HPDE6-E6E7 (cell line): Measurements from ENCODE around the gene IL31.

Source experiments
- DNase-seq: peaks from one replicate; pipeline ENCODE4 v3.0.0; 2011; ENCODE audit warnings: missing footprints; ENCODE audit errors: extremely low spot score

The IL31 gene

DNA sequence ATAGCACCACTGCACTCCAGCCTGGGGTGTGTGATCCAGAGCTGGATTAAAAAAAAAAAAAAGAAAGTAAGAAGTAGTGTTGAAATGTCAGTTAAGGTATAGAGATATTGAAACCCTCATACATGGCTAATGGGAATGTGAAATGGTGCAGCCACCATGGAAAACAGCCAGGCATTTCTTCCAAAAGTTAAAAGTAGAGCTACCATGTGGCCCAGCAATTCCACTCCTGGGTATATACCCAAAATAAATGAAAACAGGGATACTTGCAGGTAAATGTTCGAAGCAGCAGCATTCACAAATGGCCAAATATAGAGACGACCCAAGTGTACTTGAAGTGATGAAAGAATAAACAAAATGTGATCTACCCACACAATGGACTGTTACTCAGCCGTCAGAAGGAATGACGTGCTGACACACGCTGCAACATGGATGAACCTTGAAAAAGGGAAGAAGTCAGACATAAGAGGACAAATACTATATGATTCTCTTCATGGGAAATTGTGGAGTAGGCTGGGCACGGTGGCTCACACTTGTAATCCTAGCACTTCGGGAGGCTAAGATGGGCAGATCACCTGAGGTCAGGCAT lies 15.2 kb downstream of the IL31 start:
- no peak for DNase-seq

DNA sequence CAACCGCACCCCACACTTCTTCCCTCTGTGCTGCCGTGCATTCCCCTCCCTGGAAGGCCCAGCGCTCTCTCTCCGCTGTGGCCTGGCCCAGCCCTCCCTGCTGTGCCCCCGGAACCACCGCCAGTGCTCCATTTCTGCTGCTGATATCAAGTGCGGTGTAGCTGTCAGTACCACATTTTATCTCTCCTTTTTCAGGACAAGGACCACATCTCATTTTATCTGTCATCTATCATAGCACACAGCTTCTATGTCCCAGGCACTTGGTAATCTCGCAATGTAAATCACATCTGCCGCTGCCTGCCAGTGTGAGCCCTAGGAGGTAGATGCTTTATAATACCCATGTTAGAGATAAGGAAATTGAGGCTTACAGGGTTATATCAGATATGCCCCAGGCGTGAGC lies 18.3 kb downstream of the IL31 start:
- no peak for DNase-seq

DNA sequence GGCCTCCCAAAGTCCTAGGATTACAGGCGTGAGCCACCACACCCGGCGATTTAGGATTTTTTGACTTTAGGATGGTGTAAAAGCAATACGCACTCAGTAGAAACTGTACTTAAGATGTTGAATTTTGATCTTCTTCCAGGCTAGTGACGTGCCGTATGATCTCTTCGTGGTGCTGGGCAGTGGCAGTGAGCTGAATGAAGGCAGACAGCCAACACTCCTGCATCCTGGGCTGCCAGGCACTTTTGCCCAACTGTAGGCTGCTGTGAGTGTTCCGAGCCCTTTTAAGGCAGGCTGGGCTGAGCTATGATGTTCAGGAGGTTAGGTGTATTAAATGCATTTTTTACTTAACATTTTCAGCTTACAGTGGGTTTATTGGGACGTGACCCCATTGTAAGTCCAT lies 21.3 kb downstream of the IL31 start:
- DNase-seq: no peak

DNA sequence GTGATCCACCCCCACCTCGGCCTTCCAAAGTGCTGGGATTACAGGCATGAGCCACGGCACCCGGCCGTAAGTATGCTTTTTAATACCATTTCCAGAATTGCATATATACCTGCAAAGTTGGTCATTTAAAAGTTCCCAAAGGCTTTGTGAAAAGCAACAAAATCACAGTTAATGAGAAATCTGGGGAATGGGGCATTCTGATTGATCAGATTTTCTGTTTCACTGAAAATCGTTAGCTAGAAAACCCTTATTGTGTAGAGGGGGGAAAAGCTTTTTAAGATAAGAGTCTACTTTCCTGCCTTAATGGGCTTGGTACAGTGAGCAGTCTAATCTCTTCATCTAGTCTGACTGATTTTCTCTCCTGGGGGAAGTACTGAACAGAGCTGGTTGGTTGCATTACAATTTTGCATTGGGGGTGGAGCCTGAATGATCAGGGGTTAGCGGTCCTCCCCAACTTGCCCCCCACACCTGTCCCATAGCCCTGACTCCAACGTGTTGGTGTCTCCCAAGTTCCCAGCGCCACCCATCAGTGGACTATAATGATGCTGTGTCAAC lies 23.8 kb downstream of the IL31 start:
- DNase-seq: no peak

DNA sequence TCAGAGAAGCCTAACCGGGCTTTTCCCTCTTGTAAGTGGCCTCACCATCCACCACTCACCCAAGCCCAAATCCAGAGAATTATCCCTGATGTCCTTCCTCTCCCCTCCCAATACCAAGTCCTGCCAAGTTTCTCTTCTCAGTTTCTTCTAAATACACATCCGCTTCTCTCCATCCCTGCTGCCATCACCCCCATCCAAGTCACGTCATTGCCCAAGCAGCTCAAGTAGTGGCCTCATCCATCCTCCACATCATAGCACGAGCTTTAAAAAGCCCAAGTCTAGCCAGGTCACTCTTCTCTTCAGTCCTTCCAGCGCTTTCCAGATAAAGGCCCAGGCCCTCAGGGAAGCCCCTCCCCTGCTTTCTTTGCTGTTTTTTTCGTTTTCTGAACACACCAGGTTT lies 25.4 kb downstream of the IL31 start:
- DNase-seq: no peak

DNA sequence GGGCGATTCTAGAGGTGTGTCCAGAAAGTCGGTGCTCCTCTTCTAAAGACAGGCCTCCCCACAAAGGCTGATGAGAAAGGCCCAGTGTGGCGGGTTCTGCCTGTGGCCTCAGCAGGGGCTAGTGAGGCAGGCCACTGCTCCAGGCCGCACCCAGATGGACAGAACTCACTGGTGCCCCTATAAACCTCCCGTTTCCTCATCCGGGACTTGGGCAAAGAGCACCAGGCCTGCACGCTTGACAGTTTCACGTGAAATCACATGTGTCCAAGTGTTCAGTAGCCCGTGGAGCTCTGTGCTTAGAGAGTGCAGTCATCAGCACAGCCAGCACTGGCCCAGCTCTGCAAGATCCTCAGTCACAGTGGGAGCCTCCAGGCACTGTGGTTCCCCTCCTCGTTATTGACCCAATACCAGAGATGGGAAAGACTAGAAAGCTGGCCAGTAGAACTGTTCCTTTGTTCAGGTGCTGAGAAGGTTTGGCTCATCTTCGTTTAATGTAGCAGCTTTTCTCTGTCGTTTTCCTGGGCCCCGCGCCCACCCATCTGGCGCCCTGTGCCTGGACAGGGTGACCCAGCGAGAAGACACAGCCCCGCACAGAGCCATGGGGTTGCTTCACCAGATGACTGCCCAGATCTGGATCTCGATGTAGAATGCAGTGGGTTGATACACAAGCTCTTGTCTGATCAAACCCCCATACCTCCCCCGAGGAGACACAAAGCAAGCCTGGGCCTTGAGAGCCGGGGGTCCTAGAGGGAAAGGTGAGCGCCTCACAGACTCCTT lies 26.3 kb downstream of the IL31 start:
- no peak for DNase-seq

DNA sequence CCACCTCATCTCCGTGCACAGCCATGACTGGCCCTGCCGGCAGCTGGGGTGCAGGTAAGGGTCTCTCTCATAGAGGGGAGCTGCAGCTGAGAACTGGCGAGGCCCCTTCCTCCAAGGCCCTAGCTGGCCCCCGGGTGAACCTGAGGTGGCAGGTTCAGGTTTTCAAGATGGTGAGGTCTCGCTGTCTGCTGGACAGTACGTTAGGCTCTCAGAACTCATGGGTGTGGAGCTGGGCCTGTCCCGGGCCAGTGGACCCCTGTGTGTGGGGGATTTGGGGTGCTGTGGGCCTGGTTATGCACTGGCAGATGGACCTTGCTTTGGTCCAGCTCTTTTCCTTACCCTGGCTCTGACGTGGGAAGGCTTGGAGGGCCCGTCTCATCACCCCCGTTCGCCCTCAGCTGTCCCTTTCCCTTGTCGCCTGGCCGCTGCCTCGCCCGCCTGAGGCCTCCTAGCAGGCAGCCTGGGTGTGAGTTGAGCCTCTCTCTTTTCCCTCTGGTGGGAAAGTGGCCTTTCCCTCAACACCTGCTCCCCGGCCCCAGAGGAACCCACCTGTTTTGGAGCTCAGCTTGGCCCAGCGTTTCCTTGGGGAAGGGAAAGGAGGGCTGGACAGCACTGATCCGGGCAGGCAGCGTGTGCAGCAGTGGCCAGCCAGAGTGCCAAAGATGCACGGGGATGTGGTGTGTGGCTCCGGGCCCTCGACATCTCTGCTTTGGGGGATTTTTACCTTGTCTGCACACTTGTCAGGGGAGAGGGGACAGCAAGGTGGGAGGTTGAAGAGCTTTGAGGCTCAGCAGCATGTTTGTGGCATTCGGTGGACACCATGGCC lies 28.3 kb downstream of the IL31 start:
- DNase-seq: no peak

DNA sequence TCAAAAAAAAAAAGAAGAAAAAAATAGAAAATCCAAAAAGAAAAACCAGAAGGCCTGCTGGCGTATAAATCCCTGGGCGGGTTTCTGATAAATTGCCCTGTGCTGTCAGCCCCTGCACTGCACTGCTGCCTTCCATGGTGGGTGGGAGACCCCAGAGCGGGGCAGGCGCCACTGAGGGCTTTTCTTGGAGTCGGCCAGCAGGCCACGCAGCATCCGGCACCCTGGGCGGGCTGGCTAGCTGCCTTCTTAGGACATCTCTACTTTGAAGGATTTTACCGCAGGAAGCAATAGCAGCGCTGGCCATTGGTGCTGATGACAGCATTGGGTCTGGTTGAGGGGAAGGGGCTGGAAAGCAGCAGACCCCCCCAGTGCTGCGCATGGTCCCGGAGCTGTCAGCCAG lies 29.1 kb downstream of the IL31 start:
- DNase-seq: no peak

DNA sequence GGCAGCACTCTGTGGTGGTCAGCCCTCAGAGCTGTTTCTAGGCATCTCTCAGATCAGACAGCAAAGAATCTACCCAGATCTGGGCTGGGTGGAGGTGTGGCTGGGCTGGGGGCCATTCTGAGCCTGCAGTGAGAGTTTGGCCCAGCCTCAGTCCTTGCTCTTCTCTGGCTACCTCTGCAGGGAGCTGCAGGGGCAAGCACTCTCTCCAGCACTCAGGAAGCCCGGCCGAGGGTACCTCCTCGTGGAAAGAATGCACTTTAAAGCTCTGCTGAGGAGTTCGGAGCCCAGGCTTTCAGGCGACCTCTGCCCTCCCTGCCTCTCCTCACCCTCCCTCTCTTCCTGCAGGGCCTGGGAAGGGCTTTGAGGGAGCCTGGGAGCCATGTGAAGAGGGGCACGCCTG lies 31.2 kb downstream of the IL31 start:
- no peak for DNase-seq

DNA sequence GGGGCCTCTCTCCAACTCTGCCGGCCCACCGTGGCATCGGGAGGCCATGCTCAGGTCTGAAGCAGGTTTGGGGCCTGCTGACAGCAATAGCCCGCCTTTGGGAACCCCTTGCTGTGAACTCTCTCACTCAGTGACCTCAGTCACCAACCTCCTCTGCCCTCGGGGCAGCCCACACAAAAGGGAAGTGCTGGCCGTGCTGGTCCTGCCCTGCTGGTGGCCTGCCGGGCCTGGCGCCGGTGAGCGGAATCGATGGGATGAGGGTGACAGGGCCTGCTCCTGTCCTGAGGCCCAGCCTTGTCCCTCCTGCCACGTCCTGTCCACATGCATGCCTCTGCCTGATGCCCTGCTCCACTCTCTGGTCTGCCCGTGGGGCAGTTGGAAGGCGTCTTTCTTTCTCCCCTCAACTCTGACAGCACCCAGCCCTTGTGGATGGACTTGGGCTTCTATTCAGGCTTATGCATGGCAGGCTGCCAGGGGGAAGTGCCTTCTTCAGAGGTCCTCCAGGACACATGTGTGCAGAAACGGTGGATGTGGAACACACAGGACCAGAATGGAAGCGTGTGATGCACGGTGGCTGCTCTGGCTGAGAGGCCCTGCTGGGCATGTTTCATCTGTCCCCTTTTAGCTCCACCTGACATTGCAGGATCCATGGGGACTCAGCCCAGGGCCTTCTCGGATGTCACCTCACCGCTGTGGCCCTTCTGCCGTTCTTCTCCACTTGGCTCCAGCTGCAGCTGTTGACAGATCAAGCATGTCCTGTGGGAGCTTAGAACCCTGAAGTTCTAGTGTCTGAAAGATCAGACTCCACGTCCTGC lies 31.9 kb downstream of the IL31 start:
- no peak for DNase-seq

DNA sequence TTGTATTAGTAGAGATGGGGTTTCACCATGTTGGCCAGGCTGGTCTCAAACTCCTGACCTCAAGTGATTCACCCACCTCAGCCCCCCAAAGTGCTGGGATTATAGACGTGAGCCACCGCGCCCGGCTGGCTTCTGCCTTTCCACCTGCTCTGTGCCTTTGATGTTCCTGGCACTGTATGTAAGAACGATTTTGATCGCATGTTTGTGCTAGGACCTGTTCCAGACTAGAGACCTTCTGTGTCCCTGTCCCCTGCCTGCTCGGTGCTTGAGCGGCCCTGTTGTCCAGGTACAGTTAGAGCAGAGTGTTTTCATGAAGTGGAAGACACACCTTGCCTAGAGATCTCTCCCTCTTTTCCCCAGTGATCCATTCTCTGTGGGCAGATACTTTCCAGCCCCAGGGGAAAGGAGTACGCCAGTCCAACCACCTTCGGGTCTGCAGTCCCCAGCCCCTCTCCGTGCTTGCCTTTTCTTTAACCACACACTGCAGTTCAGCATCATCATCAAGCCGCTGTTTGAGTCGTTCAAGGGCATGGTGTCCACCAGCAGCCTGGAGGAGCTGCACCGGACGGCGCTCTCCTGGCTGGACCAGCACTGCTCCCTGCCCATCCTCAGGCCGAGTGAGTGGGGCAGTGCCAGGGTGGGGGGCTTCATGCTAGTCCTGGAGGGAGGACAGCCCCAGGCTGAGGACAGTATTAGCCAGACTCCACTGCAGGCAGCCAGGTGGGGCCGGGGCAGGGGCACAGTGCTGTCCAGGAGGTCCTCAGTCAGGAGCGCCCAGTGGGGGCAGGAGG lies 33.4 kb downstream of the IL31 start:
- no peak for DNase-seq

DNA sequence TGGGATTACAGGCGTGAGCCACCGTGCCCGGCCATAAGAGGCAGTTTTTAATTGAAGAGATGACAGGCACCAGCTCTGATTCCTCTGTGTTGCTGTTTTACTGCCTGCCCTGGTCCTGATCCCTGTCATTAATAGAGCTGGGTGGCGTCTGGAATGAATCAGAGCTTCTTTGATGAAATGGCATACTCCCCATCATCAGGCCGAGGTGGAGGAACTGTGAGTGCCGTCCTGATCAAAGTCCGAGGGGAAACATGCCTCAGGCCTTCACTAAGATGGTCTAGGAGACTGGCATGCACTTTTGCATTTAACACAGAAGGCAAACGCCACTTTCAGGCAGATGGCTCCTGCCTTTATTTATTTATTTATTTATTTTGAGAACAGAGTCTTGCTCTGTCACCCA lies 34.1 kb downstream of the IL31 start:
- DNase-seq: no peak

DNA sequence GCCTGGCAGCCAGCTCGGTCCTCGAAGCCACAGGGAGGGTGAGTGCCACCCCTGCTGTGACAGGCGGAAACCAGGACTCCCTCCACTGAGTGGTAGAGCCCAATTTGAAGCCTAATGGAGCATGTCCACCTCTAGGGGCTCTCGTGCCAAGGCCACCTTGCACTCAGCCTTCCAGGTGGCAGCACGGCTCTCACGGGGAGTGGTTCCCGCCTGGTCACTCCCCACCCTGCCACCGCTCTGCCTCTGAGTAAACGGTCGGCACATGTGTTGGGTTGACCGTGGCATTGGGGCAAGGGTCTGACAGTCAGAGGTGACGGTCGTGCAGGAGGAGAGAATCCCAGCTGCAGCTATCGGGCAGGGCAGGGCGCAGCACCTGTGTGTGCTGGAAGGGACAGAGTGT lies 34.8 kb downstream of the IL31 start:
- no peak for DNase-seq

DNA sequence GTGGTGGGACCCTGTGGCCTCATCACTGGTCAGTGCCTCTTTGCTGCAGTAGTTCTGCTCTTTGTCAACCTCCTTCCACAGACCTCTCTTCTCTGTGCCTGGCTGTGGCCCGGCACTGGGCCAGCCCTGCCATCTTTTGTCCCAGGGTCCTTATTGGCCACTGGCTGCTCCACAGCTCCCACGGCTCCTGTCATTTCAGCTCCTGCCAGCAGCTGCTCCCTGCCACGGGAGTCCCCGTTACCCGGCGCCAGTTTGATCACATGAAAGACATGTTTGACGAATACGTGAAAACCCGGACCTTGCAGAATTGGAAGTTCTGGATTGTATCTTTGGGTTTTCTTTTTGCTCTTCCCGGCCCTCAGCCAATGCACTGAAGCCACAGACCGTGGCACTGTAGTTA lies 35.4 kb downstream of the IL31 start:
- DNase-seq: no peak

DNA sequence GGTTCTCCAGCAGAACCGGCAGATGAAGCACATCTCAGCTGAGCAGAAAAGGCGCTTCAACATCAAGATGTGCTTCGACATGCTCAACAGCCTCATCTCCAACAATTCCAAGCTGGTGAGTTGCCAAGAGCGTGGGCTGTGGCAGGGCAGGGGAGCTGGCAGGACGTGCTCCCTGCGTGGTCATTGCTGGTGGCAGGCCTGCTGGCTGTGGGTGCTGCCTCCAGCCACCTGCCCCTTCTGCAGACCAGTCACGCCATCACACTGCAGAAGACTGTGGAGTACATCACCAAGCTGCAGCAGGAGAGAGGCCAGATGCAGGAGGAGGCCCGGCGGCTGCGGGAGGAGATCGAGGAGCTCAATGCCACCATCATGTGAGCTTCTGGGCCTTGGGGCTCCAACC lies 35.8 kb downstream of the IL31 start:
- no peak for DNase-seq

DNA sequence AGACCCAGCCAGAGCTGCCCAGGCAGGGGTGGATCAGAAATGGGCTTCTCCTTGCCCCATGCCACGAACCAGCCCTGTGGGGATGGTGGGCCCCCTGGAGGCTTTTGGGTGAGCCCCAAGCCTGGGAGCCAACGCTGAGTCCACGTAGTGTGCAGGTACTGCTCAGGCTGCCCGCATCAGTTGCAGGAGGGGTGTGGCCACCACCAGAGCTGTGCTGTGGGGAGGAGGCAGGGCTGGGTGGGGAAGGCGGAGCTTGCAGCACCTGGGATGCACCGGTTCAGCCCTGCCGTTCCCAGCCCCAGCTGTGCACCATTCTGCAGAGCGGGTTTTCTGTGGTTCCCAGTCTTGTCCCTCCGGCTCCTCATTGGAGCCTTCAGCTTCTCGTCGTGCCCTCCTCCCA lies 36.3 kb downstream of the IL31 start:
- peak; percentile 50 for DNase-seq

DNA sequence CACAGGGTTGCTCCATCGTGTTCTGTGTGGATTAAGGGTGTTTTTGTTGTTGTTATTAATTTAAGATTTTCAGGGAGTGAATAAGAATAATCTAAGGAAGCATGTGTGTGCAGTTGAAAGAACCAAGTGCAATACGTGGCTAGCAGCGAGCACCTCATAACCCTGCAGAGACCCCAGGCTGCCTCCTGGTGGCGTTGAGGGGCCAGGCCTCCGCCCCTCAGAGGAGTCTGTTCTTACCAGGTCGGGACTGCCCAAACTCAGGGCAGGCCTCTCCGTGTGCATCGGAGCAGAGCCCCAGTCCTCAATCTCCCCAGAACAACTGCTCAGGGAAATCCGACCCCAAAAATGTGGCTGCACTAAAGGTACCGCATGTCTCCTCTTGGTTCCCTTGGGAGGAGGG lies 36.8 kb downstream of the IL31 start:
- no peak for DNase-seq

DNA sequence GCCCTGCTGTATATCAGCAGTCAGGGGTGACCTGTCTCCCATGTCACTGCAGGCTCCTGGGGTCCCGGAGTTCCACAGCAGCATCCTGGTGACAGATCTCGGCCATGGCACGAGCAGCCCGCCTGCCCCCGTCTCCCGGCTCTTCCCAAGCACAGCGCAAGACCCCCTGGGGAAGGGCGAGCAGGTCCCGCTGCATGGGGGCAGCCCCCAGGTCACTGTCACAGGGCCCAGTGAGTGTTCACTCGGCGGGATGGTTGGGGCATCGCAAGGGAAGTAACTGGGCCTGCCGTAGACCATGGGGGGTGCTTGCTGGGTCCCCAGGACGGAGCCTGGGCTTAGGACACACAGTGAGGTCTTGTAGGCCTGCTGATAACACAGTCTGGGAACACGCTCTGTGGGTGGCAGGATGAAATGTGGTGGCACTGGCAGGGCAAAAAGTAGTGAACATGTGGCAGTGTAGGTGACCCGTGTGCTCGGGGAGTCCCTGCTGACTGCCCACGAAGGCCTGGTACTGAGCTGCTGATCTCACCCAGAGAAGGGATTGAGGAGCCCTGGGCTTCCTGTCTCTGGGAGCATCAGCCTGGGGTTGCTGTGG lies 38.5 kb downstream of the IL31 start:
- no peak for DNase-seq

DNA sequence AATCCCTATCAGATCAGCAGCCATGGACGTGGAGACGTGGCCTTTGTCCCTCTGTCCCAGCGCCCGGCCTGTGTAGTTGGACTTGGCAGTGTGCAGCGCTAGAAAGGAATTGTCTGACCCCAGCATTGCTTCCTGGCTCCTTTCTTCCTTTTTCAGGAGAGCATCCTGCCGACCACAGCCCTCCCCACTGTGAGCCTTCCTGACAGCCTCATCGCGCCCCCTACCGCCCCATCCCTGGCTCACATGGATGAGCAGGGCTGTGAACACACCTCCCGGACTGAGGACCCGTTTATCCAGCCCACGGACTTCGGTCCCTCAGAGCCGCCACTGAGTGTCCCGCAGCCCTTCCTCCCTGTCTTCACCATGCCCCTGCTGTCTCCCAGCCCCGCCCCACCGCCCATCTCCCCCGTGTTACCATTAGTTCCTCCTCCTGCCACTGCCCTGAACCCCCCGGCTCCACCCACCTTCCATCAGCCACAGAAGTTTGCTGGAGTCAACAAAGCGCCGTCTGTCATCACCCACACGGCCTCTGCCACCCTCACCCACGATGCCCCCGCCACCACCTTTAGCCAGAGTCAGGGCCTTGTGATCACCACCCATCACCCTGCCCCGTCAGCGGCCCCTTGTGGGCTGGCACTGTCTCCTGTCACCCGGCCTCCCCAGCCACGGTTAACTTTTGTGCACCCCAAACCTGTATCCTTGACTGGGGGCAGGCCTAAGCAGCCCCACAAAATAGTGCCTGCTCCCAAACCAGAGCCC lies 40.6 kb downstream of the IL31 start:
- no peak for DNase-seq

DNA sequence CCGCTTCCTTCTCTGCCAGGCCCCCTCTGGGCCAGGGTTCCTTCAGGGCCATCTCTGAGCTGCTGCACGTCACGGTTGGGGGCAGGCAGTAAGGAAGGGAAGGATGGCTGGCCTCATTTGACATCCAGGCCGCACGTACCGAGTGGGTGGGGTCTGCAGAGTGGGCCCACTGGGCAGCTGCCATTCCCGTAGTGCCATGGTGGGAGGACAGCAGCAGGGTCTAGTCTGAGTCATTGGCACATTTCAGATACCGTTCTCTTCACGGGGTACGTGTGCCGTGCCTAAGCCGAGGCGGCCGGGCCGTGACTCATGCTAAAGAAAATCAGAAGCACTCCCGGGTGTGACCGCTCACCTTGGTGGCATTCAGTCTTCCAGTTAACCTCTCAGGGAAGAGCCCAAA lies 43.9 kb downstream of the IL31 start:
- peak; percentile 65 for DNase-seq
